Effector memory CD8-positive, alpha-beta T cell (primary cell): ENCODE measurements around the gene LENG1.
A peak's percentile ranks its signal among the peaks of the same experiment; 100 is the strongest.

Experiments
- ATAC-seq: fragments of 150-1000 bp; cut with Tn5 transposase; replicated peaks from 2 replicates; pipeline ENCODE4 v1.10.0; 2021; ENCODE audit warnings: mild to moderate bottlenecking, moderate library complexity
- DNase-seq, 3 experiments: peaks; one replicate each; pipeline ENCODE4 v3.0.0; 2021
- H3K27ac Mint-ChIP-seq, 2 donors: one replicate each; pipeline ENCODE4 v1.8.0; 2022; ENCODE audit warnings: mild to moderate bottlenecking in 2 of 2, mixed read lengths in 2 of 2, moderate library complexity in 2 of 2
- H3K27me3 Mint-ChIP-seq, 2 donors: one replicate each; pipeline ENCODE4 v1.8.0; 2022; ENCODE audit warnings: mixed read lengths in 2 of 2
- H3K36me3 Mint-ChIP-seq: one replicate; pipeline ENCODE4 v1.8.0; 2022; ENCODE audit warnings: mild to moderate bottlenecking, moderate library complexity, mixed read lengths; ENCODE audit not compliant: insufficient read depth
- H3K4me1 Mint-ChIP-seq, 2 donors: one replicate each; pipeline ENCODE4 v1.8.0; 2022; ENCODE audit warnings: low read depth in 2 of 2, mixed read lengths in 2 of 2
- H3K4me3 Mint-ChIP-seq, 2 donors: one replicate each; pipeline ENCODE4 v1.8.0; 2022; ENCODE audit warnings: mild to moderate bottlenecking in 2 of 2, mixed read lengths in 2 of 2, moderate library complexity in 2 of 2
- H3K9me3 Mint-ChIP-seq, 2 donors: one replicate each; pipeline ENCODE4 v1.8.0; 2022; ENCODE audit warnings: mixed read lengths in 2 of 2

The LENG1 gene

DNA sequence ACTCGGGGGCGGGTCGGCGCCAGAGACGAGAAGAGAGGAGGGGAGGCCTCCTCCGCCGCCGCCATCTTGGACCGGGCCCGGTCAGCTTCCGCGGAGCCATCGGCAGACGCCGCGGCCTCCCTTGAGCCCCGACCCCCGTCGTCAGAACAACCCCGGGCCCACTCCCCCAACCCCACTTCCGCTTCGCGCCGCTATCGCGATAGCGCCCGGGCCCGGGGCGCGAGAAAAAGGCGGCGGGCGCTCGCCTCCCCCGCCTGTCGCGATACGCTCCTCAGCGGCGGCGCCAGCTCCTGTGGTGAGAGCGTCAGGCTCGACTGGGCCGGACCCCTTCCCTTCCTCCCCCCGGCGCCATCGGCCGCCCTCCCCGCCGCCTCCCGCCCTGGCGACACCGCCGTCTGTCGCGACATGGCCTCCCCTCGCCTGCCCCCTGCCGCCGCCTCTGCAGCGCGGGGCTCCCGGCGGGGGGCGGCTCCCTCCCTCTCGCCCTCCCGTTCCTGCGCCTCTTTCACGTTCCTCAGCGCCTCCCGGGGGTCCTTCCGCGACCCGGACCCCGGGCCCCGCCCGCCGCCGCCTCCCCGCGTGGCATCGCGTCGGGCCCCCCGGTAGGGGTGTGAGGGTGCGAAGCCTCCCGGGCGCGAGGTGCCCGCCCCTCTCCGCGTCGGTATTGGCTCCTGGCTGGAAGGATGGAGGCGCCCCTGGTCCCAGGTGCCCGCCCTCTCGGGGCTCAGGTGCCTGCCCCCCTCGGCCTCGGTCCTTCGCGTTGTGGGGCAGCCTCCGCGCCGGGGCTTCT, 21.6 kb downstream of the LENG1 start, which contains the start of gene CNOT3:
CNOT3 (plus strand) TSS at position 64 of the 790 bp plus-strand sequence. CDS start 5,217 bp downstream, outside the sequence.
- DNase-seq = peak; percentile 32 to 45 (median 33)
- Mint-ChIP-seq H3K4me1 (peaks cover 45 to 46% of the 10 kb centered on the region in 2 donors), H3K27me3 (no peaks in the 10 kb centered on the region), H3K36me3 (peaks cover 36% of the 10 kb centered on the region), H3K9me3 (no peaks in the 10 kb centered on the region), H3K4me3 (peak within 1 kb of the TSS; percentile 86 to 95), H3K27ac (peak within 1 kb of the TSS; percentile 89 to 98)
- ATAC-seq = no peak

DNA sequence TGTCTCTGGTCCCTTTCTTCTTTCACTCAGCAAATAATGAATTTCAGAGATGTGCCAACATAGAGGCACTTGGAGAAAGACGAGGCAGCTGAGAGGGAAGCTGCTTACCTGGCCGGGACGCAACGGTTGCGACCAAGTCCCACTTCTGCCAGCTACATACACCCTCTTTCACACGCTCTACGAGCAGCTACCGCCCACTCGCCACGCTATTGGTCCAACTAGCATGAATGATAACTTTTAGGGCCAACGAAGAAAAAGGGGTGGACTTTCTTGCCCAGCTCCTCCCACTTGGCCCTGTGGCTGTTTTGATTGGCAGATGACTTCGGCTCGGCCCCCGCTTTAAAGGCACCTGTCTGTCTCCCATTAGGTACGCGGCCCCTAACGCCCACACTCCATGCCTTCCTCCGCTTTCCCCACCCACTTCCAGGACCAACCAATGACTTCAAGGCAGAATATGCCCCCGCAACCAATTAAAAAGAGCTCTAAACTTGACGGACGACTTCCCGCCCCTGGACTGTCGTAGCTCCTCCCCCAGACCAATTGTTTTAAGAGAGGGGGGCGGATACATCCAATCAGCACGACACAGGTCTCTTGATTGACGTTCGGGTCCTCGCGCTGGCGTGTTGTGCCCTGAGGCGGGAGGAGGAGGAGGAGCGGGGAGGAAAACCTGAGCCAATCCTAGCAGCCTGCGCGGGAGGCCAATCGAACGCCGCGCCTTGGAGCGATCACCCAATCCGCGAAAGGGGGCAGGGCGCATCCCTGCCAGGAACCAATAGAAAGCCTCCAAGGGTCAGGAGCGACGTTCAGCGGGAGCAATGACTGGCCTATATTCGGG, 22.4 kb downstream of the LENG1 start:
- ATAC-seq (peak; percentile 77), DNase-seq (peak; percentile 97 to 99 (median 98))
- H3K9me3 Mint-ChIP-seq = no peaks in the 10 kb centered on the region
- peaks cover 40% of the 10 kb centered on the region for H3K36me3 Mint-ChIP-seq
- H3K4me1 Mint-ChIP-seq = peaks cover 41 to 42% of the 10 kb centered on the region in 2 donors
- peak overlapping the region; percentile 89 to 98 for H3K27ac Mint-ChIP-seq
- H3K4me3 Mint-ChIP-seq = peak overlapping the region; percentile 86 to 95
- no peaks in the 10 kb centered on the region for H3K27me3 Mint-ChIP-seq

DNA sequence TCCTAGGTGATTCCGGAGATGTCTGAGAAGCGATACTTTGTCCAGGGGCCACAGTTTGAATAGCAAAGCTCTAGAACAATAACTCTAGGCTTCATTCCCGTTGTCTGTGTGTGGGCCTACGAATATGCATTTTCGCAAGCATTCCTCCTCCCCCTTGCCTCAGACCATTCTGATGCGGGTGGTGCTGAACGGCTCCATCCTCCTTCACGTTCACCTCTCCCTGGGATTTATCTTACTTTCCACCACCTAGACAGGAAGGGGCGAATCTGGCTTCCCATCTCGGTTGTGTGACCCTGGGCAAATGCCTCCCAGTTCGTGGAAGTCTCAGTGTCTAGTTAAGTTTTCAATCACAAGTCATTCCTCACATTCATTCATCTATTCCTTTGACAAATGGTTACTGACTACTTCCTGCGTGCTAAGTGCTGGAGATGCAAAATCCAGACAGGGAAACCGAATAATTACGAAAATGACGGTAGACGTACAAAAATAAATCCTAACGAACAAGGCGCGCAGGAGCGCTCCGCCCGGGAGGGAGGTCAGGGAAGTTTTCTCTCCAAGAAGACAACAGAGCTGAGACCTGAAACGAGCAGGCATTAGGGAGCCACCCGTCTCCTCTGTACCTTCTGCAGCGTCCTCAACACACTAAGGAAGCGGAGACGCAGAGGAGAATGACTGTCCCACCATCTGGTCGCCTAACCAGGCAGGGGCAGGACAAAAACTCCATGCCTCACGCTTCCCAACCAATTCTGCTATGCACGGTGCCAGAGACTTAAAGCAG, 23.2 kb downstream of the LENG1 start:
- no peaks in the 10 kb centered on the region for H3K27me3 Mint-ChIP-seq
- peaks cover 37% of the 10 kb centered on the region for H3K36me3 Mint-ChIP-seq
- H3K4me3 Mint-ChIP-seq = peak overlapping the region; percentile 86 to 95
- DNase-seq (no peak), ATAC-seq (no peak)
- no peaks in the 10 kb centered on the region for H3K9me3 Mint-ChIP-seq
- H3K4me1 Mint-ChIP-seq = peaks cover 37 to 39% of the 10 kb centered on the region in 2 donors
- H3K27ac Mint-ChIP-seq = peak overlapping the region in 1 of 2 donors; percentile 98

DNA sequence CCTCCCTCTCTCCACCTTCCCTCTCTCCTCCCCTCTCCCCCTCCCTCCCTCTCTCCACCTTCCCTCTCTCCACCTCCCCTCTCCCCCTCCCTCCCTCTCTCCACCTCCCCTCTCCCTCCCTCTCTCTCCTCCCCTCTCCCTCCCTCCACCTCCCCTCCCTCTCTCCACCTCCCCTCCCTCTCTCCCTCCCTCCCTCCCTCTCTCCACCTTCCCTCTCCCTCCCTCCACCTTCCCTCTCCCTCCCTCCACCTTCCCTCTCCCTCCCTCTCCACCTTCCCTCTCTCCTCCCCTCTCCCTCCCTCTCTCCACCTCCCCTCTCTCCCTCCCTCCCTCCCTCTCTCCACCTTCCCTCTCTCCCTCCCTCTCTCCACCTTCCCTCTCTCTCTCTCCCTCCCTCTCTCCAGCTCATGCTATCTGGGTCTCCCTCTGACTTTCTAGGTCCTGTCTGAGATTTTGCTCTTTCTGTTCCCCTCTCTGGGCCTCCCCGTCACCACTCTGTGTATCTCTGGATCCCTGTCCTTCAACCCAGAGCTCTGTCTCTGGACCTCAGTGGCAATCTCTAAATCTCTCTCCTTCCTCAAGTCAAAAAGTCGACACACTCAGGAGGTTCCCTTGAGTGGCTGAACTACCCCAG, 25.4 kb downstream of the LENG1 start:
- DNase-seq (no peak), ATAC-seq (no peak)
- peaks cover 21 to 22% of the 10 kb centered on the region in 2 donors for H3K4me1 Mint-ChIP-seq
- H3K9me3 Mint-ChIP-seq = no peaks in the 10 kb centered on the region
- peak overlapping the region; percentile 89 to 90 for H3K27ac Mint-ChIP-seq
- H3K36me3 Mint-ChIP-seq = peaks cover 28% of the 10 kb centered on the region
- no peak overlapping the region for H3K4me3 Mint-ChIP-seq
- H3K27me3 Mint-ChIP-seq = no peaks in the 10 kb centered on the region

DNA sequence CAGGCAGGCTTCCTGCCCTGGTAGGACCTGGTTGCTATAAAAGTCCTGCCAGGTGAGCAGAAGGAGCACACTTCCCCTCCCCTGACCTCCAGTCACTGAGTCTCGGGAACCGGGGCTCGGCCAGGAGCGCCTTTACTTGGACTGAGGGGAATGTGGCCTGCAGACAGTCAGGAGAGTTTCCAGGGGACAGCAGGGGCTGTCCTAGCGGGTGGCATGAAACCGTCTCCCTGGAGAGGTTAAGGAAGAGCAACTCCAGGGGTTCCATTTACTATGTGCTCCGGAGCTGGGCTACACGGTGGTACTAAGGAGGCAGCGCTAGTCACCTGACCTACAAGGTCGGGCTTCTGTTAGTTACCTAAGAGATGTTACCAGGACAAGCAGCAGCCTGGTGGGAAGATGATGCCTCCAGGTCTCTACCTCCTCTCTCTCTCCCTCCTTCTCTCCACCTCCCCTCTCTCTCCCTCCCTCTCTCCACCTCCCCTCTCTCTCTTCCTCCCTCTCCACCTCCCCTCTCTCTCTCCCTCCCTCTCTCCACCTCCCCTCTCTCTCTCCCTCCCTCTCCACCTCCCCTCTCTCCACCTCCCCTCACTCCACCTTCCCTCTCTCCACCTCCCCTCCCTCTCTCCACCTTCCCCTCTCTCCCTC, 26.1 kb downstream of the LENG1 start:
- ATAC-seq = no peak
- Mint-ChIP-seq H3K4me1 (peaks cover 15 to 16% of the 10 kb centered on the region in 2 donors), H3K27ac (peak overlapping the region in 1 of 2 donors; percentile 90), H3K36me3 (peaks cover 24% of the 10 kb centered on the region), H3K27me3 (no peaks in the 10 kb centered on the region), H3K9me3 (no peaks in the 10 kb centered on the region), H3K4me3 (peak overlapping the region in 1 of 2 donors; percentile 8)
- no peak for DNase-seq

DNA sequence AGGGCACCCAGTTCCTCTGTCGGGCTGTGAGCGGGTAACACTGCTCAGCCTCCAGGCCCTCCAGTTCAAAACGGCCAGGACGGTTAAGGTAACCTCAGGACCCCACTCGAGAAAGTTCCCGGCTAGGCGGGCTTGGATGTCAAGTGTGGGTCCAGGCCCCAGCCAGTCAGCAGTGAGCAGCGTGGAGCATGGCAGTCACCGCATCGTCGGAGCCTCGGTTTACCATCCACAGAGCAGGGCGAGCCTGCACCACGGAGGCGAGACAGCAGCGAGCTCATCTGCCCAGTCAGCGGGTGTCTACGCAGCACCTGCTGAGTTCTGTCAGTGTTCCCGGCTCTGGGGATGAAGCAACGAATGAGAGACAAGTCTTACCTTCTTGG, 29.9 kb downstream of the LENG1 start:
- Mint-ChIP-seq H3K36me3 (peaks cover 32% of the 10 kb centered on the region), H3K27me3 (no peaks in the 10 kb centered on the region), H3K4me1 (peaks cover 5% of the 10 kb centered on the region in 2 donors), H3K9me3 (no peaks in the 10 kb centered on the region), H3K27ac (no peak overlapping the region), H3K4me3 (no peak overlapping the region)
- ATAC-seq (no peak), DNase-seq (no peak)

DNA sequence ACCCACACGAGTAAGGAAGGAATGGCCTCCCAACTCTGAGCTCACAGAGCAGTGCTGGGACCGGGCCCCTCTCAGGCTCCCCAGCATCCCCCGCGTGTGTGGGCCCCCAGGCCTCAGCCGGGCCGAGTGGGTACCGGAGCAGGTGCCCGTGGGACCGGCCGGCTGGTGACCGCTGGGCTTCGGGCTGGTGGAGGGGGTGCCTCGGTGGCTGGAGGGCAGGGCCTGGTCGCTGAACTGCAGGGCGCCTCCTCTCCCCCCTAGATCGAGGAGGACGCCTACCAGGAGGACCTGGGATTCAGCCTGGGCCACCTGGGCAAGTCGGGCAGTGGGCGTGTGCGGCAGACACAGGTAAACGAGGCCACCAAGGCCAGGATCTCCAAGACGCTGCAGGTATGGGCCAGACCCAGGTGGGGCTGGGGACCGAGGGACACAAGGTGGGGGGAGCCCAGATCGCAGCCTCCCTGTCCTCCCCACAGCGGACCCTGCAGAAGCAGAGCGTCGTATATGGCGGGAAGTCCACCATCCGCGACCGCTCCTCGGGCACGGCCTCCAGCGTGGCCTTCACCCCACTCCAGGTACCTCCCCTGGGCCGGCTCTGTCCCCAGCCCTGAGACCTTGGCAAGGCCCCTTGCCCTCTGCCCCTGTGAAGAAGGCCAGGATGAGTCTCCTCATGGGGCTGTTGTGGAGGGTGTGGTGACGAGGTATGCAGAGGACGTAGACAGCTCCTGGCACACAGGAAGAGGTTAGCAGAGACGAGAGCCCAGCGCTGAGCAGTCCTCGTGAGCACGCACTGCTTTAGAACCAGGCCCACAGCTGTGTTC, 30.5 kb downstream of the LENG1 start:
- no peak overlapping the region for H3K4me3 Mint-ChIP-seq
- H3K36me3 Mint-ChIP-seq = peaks cover 38% of the 10 kb centered on the region
- no peak overlapping the region for H3K27ac Mint-ChIP-seq
- H3K4me1 Mint-ChIP-seq = no peaks in the 10 kb centered on the region
- ATAC-seq = no peak
- no peak for DNase-seq
- no peaks in the 10 kb centered on the region for H3K9me3 Mint-ChIP-seq
- H3K27me3 Mint-ChIP-seq = no peaks in the 10 kb centered on the region

DNA sequence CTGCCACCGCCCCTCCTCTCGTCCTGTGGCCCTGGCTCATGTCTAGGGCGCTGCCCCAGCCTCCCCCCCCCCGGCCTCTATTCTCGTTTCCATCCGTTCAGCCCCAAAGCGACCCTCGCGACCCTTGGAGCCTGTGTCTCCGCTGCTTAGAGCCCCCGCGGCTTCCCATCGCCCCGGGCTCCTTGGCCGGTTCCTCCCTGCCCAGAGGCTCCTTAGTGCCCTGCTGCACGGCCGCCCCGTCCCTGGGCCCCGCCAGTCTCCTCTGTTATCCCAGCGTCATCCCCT, 31.1 kb downstream of the LENG1 start:
- H3K27me3 Mint-ChIP-seq = no peaks in the 10 kb centered on the region

DNA sequence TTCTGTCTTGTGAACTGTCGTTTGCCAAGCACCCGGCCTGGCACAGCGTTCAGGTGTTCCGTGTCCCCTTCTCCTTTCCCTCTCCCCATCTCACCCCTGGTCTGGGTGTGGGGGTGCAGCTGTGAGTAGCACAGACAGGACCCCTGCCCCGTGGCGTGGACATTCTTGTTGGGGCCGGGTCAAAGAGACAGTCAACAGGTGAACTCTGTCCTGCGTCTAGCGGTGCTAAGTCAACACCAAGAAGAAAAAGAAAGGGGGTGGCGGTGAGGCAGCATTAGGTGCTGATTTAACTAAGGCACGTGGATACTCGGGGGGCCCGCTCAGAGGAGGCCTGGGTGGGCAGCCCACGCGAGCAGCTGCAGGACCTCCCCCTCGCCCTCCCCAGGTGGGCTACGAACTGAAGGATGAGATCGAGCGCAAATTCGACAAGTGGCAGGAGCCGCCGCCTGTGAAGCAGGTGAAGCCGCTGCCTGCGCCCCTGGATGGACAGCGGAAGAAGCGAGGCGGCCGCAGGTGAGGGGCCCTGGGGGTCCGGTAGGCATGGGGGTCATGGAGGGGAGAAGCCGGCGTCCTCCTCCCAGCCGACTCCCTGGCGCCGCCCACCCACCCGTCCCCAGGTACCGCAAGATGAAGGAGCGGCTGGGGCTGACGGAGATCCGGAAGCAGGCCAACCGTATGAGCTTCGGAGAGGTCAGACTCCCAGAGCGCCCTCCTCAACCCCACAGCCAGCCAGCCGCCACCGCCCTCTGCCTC, 31.7 kb downstream of the LENG1 start:
- ATAC-seq (no peak), DNase-seq (no peak)
- Mint-ChIP-seq H3K27ac (no peak overlapping the region), H3K4me1 (no peaks in the 10 kb centered on the region), H3K27me3 (no peaks in the 10 kb centered on the region), H3K36me3 (peaks cover 41% of the 10 kb centered on the region), H3K4me3 (no peak overlapping the region), H3K9me3 (no peaks in the 10 kb centered on the region)

More for the DNA sequence above, 31.1 kb downstream of the LENG1 start:
- peaks cover 40% of the 10 kb centered on the region for H3K36me3 Mint-ChIP-seq
- H3K27ac Mint-ChIP-seq = no peak overlapping the region
- no peak for DNase-seq
- no peak overlapping the region for H3K4me3 Mint-ChIP-seq
- H3K4me1 Mint-ChIP-seq = no peaks in the 10 kb centered on the region
- ATAC-seq = no peak
- no peaks in the 10 kb centered on the region for H3K9me3 Mint-ChIP-seq

DNA sequence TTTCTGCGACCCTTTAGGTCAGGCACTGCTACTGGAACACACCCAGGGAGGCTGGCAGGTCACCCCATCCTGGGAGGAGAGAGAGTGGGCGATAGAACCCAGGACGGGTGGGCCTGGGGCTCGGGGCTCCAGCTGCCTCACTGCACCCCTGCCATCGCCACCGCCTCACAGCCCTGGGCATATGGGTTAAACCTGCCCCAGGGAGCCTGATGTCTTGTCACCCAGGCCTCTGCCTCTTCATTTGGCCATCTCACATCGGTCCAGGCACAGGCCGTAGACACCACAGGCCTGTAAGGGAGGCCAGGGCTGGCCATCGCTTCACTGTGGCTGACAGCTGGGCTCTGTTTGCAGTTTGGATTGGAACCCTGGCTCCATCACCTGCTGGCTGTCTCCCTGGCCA, 33.8 kb downstream of the LENG1 start:
- Mint-ChIP-seq H3K9me3 (no peaks in the 10 kb centered on the region), H3K4me3 (no peak overlapping the region), H3K36me3 (peaks cover 48% of the 10 kb centered on the region), H3K4me1 (no peaks in the 10 kb centered on the region), H3K27me3 (no peaks in the 10 kb centered on the region), H3K27ac (peak overlapping the region in 1 of 2 donors; percentile 72)
- ATAC-seq (no peak), DNase-seq (no peak)

DNA sequence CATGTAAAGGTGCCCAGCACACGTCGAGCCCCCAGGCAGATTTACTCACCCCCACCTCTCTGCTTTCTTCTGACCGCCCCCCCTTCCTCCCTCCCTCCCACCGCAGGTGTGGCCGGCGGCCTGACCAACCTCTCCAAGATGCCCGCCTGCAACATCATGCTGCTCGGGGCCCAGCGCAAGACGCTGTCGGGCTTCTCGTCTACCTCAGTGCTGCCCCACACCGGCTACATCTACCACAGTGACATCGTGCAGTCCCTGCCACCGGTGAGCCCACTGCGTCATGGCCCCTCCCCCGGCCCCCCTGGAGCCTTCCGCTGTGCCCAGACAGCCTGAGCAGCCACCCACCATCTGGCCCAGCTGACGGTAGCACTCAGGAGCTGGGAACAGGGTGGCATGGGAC, 35.1 kb downstream of the LENG1 start:
- Mint-ChIP-seq H3K27me3 (no peaks in the 10 kb centered on the region), H3K27ac (no peak overlapping the region), H3K4me3 (no peak overlapping the region), H3K4me1 (no peaks in the 10 kb centered on the region), H3K36me3 (peaks cover 62% of the 10 kb centered on the region), H3K9me3 (no peaks in the 10 kb centered on the region)
- ATAC-seq (no peak), DNase-seq (no peak)
